ENCODE measurements around the gene KCNH1.

The KCNH1 gene

GRCh38 chr1:210866532-210866931 is 267.4 kb downstream of the KCNH1 start:
- TF ChIP-seq CTCF (IDR thresholded peaks at IDR 0.05; ENCODE audit: insufficient read depth, low read length, poor library complexity, severe bottlenecking), result no peak
- H3K27me3 ChIP-seq (replicated peaks; ENCODE audit: control insufficient read depth, insufficient read depth, low read length), result no peaks in the 10 kb centered on the region
- no peaks in the 10 kb centered on the region for H3K36me3 ChIP-seq (ENCODE audit: control insufficient read depth, insufficient read depth, low read length)
- no peak overlapping the region for H3K4me3 ChIP-seq (replicated peaks; ENCODE audit: low read depth, low read length)
- DNase-seq (ENCODE audit: extremely low read depth, insufficient read length), result no peak

- H3K27me3 ChIP-seq (replicated peaks; ENCODE audit: control insufficient read depth, insufficient read depth, low read length), result no peaks in the 10 kb centered on the region
- no peak overlapping the region for H3K4me3 ChIP-seq (replicated peaks; ENCODE audit: low read depth, low read length)
- TF ChIP-seq CTCF (IDR thresholded peaks at IDR 0.05; ENCODE audit: insufficient read depth, low read length, poor library complexity, severe bottlenecking), result no peak
- H3K36me3 ChIP-seq (ENCODE audit: control insufficient read depth, insufficient read depth, low read length), result no peaks in the 10 kb centered on the region
- no peak for DNase-seq (ENCODE audit: extremely low read depth, insufficient read length)
Observed at GRCh38 chr1:210857705-210858104, 276.2 kb downstream of the KCNH1 start.

DNA sequence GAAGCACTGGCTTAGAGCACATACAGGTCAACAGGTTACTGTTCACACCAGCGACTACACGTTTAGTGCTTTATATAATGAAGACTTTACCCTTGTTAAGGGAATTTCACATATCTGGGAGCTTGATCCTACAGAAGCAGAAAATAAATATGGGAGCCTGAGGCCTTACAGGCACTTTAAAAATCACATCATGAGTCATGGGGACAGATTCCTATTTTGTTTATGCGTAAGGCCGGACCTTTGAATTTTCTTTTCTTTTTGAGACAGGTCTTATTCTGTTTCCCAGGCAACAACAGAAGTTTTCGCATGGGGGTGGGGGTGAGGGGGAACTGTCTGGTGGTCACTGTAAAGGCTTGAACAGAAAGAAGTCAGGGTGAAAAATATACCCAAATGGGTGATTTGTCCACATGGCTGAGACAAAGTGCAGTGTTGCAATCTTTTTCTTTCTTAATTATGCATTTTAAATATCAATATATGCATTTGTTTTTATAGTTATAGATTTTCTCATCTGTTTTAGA is 276.7 kb downstream of the KCNH1 start:
- no peaks in the 10 kb centered on the region for H3K36me3 ChIP-seq (ENCODE audit: control insufficient read depth, insufficient read depth, low read length)
- no peak overlapping the region for H3K4me3 ChIP-seq (replicated peaks; ENCODE audit: low read depth, low read length)
- H3K27me3 ChIP-seq (replicated peaks; ENCODE audit: control insufficient read depth, insufficient read depth, low read length), result no peaks in the 10 kb centered on the region
- TF ChIP-seq CTCF (IDR thresholded peaks at IDR 0.05; ENCODE audit: insufficient read depth, low read length, poor library complexity, severe bottlenecking), result no peak
- DNase-seq (ENCODE audit: extremely low read depth, insufficient read length), result no peak

- no peak for DNase-seq (ENCODE audit: extremely low read depth, insufficient read length)
- no peak for TF ChIP-seq CTCF (IDR thresholded peaks at IDR 0.05; ENCODE audit: insufficient read depth, low read length, poor library complexity, severe bottlenecking)
- Histone ChIP-seq H3K36me3 (ENCODE audit: control insufficient read depth, insufficient read depth, low read length) (no peaks in the 10 kb centered on the region), H3K4me3 (replicated peaks; ENCODE audit: low read depth, low read length) (no peak overlapping the region), H3K27me3 (replicated peaks; ENCODE audit: control insufficient read depth, insufficient read depth, low read length) (no peaks in the 10 kb centered on the region)
Observed at GRCh38 chr1:210855440-210855839, 278.5 kb downstream of the KCNH1 start.

GRCh38 chr1:210853276-210853675 is 280.7 kb downstream of the KCNH1 start:
- no peak overlapping the region for H3K4me3 ChIP-seq (replicated peaks; ENCODE audit: low read depth, low read length)
- no peak for DNase-seq (ENCODE audit: extremely low read depth, insufficient read length)
- no peak for TF ChIP-seq CTCF (IDR thresholded peaks at IDR 0.05; ENCODE audit: insufficient read depth, low read length, poor library complexity, severe bottlenecking)
- no peaks in the 10 kb centered on the region for H3K27me3 ChIP-seq (replicated peaks; ENCODE audit: control insufficient read depth, insufficient read depth, low read length)
- H3K36me3 ChIP-seq (ENCODE audit: control insufficient read depth, insufficient read depth, low read length), result no peaks in the 10 kb centered on the region

- TF ChIP-seq CTCF (IDR thresholded peaks at IDR 0.05; ENCODE audit: insufficient read depth, low read length, poor library complexity, severe bottlenecking), result no peak
- no peak for DNase-seq (ENCODE audit: extremely low read depth, insufficient read length)
- H3K36me3 ChIP-seq (ENCODE audit: control insufficient read depth, insufficient read depth, low read length), result no peaks in the 10 kb centered on the region
Observed at GRCh38 chr1:210850556-210850955, 283.4 kb downstream of the KCNH1 start.

More at GRCh38 chr1:210850556-210850955, 283.4 kb downstream of the KCNH1 start:
- H3K4me3 ChIP-seq (replicated peaks; ENCODE audit: low read depth, low read length), result no peak overlapping the region
- no peaks in the 10 kb centered on the region for H3K27me3 ChIP-seq (replicated peaks; ENCODE audit: control insufficient read depth, insufficient read depth, low read length)
